HCT116 (cell line): Measurements from ENCODE around the gene GRIK2. TPM values are rescaled to one million over a fixed set of nuclear protein-coding genes. Genes with fewer than 3 reads are reported as not detected.

Source experiments
- ATAC-seq: fragments of 200-7000 bp; cut with Tn5 transposase; 2 replicates; pipeline ENCODE4 v1.9.1; 2020; ENCODE audit warnings: mild to moderate bottlenecking, moderate library complexity
- BruUV-seq: library from RNA; stranded (reverse); fragments of 400-500 nt; replicated peaks from 2 replicates; lab custom pipeline; 2021; lab: Mats Ljungman, UMichigan
- CTCF ChIA-PET: fragments of 300-600 bp; sonication (Branson Sonifier 250); formaldehyde crosslinking; loops from one replicate; lab custom pipeline; 2021; ENCODE audit warnings: antibody characterized with exemption; lab: Charles Lee
- POLR2A ChIA-PET: fragments of 300-600, 350-600 bp; sonication (Branson Sonifier 250); formaldehyde crosslinking; loops from one replicate; lab custom pipeline; 2021; ENCODE audit warnings: antibody characterized with exemption; lab: Charles Lee
- RAD21 ChIA-PET, 2 experiments: fragments of 300-600 bp; sonication (Branson Sonifier 250); formaldehyde crosslinking; loops; one replicate each; lab custom pipeline; 2023; ENCODE audit warnings: low total read pairs in 2 of 2; ENCODE audit not compliant: uncharacterized antibody in 2 of 2, unreplicated experiment in 2 of 2, low non-redundant PET in 1 of 2; lab: Charles Lee
- DNase-seq: peaks from one replicate; pipeline ENCODE4 v3.0.0-alpha.2; 2010; ENCODE audit warnings: low read depth, low spot score
- H2AFZ ChIP-seq: fragments of 200-600 bp; shearing (Covaris generic), sonication (generic); 2 replicates; pipeline ENCODE4 v1.6.1; 2017; ENCODE audit warnings: low read depth, mixed run types, mixed read lengths, antibody characterized with exemption, low read length; ENCODE audit not compliant: poor library complexity, severe bottlenecking
- H3K27ac ChIP-seq: 2 replicates; pipeline ENCODE4 v1.5.1; 2012; ENCODE audit warnings: low read depth, low read length
- H3K27me3 ChIP-seq: fragments of 200-600 bp; sonication (generic); 2 replicates; pipeline ENCODE4 v1.6.1; 2016; ENCODE audit warnings: mixed run types, low read length, mixed read lengths; ENCODE audit not compliant: insufficient read depth
- H3K36me3 ChIP-seq, 2 experiments: fragments of 200-500 bp in 1 of 2; fragments of 200-600 bp in 1 of 2; sonication (Bioruptor generic) in 1 of 2; sonication (generic) in 1 of 2; 2 replicates each; pipeline versions ENCODE4 v1.5.1 to v1.6.1; 2014 to 2016; ENCODE audit warnings: low read length in 2 of 2, inconsistent platforms in 1 of 2, mixed read lengths in 1 of 2, mixed run types in 1 of 2; ENCODE audit not compliant: insufficient read depth in 2 of 2, control insufficient read depth in 1 of 2
- H3K4me1 ChIP-seq, 2 experiments: fragments of 200-600 bp in 1 of 2; sonication (generic) in 1 of 2; 2 replicates each; pipeline versions ENCODE4 v1.5.1 to v1.6.1; 2012 to 2017; ENCODE audit warnings: low read length in 2 of 2, inconsistent platforms in 1 of 2, mild to moderate bottlenecking in 1 of 2, mixed read lengths in 1 of 2, mixed run types in 1 of 2, moderate library complexity in 1 of 2; ENCODE audit not compliant: insufficient read depth in 2 of 2, control insufficient read depth in 1 of 2
- H3K4me2 ChIP-seq: fragments of 200-600 bp; sonication (generic); 2 replicates; pipeline ENCODE4 v1.6.1; 2017; ENCODE audit warnings: mixed run types, low read length, mixed read lengths
- H3K4me3 ChIP-seq, 2 experiments: fragments of 200-600 bp in 1 of 2; sonication (generic) in 1 of 2; replicated peaks in 1 of 2; 2 replicates each; pipeline ENCODE4 v1.5.1; 2011 to 2016; ENCODE audit warnings: low read length in 2 of 2, control low read depth in 1 of 2, low read depth in 1 of 2, mild to moderate bottlenecking in 1 of 2, mixed read lengths in 1 of 2, mixed run types in 1 of 2
- H3K79me2 ChIP-seq: fragments of 200-600 bp; sonication (generic); 2 replicates; pipeline ENCODE4 v1.6.1; 2017; ENCODE audit warnings: mild to moderate bottlenecking, mixed run types, low read length, moderate library complexity, mixed read lengths; ENCODE audit not compliant: insufficient read depth
- H3K9ac ChIP-seq: fragments of 200-600 bp; sonication (generic); 2 replicates; pipeline ENCODE4 v1.6.1; 2016; ENCODE audit warnings: low read length, mixed read lengths
- H3K9me2 ChIP-seq: fragments of 200-600 bp; sonication (generic), shearing (Covaris generic); 2 replicates; pipeline ENCODE4 v1.6.1; 2017; ENCODE audit warnings: mixed run types, mild to moderate bottlenecking, moderate library complexity; ENCODE audit not compliant: insufficient read depth
- H3K9me3 ChIP-seq, 2 experiments: fragments of 200-500 bp in 1 of 2; fragments of 200-600 bp in 1 of 2; sonication (Bioruptor generic) in 1 of 2; sonication (generic) in 1 of 2; 2 replicates each; pipeline ENCODE4 v1.6.1; 2014 to 2017; ENCODE audit warnings: low read length in 2 of 2, mixed read lengths in 2 of 2, inconsistent platforms in 1 of 2, low read depth in 1 of 2, mild to moderate bottlenecking in 1 of 2, mixed run types in 1 of 2, moderate library complexity in 1 of 2; ENCODE audit not compliant: control insufficient read depth in 1 of 2, insufficient read depth in 1 of 2
- H4K20me1 ChIP-seq: fragments of 200-600 bp; sonication (generic), shearing (Covaris generic); 2 replicates; pipeline ENCODE4 v1.6.1; 2017; ENCODE audit warnings: mixed run types, mild to moderate bottlenecking, moderate library complexity; ENCODE audit not compliant: insufficient read depth
- CEBPB ChIP-seq: IDR thresholded peaks from 2 replicates; pipeline ENCODE4 v1.6.1; 2012; ENCODE audit warnings: low read depth
- EGR1 ChIP-seq: IDR thresholded peaks from 2 replicates; pipeline ENCODE4 v1.6.1; 2012; ENCODE audit warnings: low read depth
- ELF1 ChIP-seq: IDR thresholded peaks from 2 replicates; pipeline ENCODE4 v1.6.1; 2012; ENCODE audit warnings: low read depth, borderline replicate concordance
- EZH2 ChIP-seq: fragments of 200-600 bp; sonication (generic); IDR thresholded peaks from 2 replicates; pipeline ENCODE4 v1.6.1; 2017; ENCODE audit warnings: antibody characterized with exemption, mixed run types
- POLR2A ChIP-seq: IDR thresholded peaks from 2 replicates; pipeline ENCODE4 v1.7.0; 2011; ENCODE audit warnings: borderline replicate concordance; ENCODE audit not compliant: insufficient read depth, insufficient read length; ENCODE audit errors: extremely low read depth
- RAD21 ChIP-seq: IDR thresholded peaks from 2 replicates; pipeline ENCODE4 v1.6.1; 2012; ENCODE audit warnings: low read depth, mild to moderate bottlenecking
- SP1 ChIP-seq: IDR thresholded peaks from 2 replicates; pipeline ENCODE4 v1.6.1; 2012; ENCODE audit warnings: low read depth
- SRF ChIP-seq: IDR thresholded peaks from 2 replicates; pipeline ENCODE4 v1.6.1; 2012; ENCODE audit warnings: low read depth
- TCF7L2 ChIP-seq: IDR thresholded peaks from 2 replicates; pipeline ENCODE4 v1.7.0; 2011; ENCODE audit warnings: borderline replicate concordance, inconsistent platforms; ENCODE audit not compliant: insufficient read depth, insufficient read length; ENCODE audit errors: extremely low read depth
- YY1 ChIP-seq: IDR thresholded peaks from 2 replicates; pipeline ENCODE4 v1.6.1; 2011; ENCODE audit warnings: low read length, low read depth, moderate library complexity, mild to moderate bottlenecking; ENCODE audit not compliant: insufficient replicate concordance; ENCODE audit errors: extremely low read depth
- ZFX ChIP-seq: fragments of 450-650 bp; IDR thresholded peaks from 2 replicates; pipeline ENCODE4 v1.6.1; 2017
- ZNF274 ChIP-seq: fragments of 200-500 bp; sonication (Bioruptor generic); IDR thresholded peaks from 2 replicates; pipeline ENCODE4 v1.6.1; 2014; ENCODE audit warnings: mild to moderate bottlenecking, low read depth, low read length, inconsistent platforms
- intact Hi-C: fragments of 100-400 bp; cut with micrococcal nuclease; formaldehyde crosslinking; loops from 2 replicates; pipeline ENCODE4 v1.10.0; 2022
- total RNA-seq: library from RNA; stranded (reverse); gene quantifications from one replicate; pipeline ENCODE4 v1.2.1, GENCODE V29; 2021; ENCODE audit not compliant: unreplicated experiment
- TF ChIP-seq, protein P1 (sequence below), 3 experiments: fragments of 200-600 bp in 1 of 3; sonication (generic) in 1 of 3; IDR thresholded peaks in 2 of 3; conservative IDR thresholded peaks in 1 of 3; 2 replicates each; pipeline ENCODE4 v1.5.1; 2012 to 2017; ENCODE audit warnings: low read depth in 2 of 3, low read length in 2 of 3, antibody characterized with exemption in 1 of 3, borderline replicate concordance in 1 of 3, control low read depth in 1 of 3, mild to moderate bottlenecking in 1 of 3, mixed read lengths in 1 of 3, mixed run types in 1 of 3, moderate library complexity in 1 of 3; ENCODE audit not compliant: insufficient read depth in 1 of 3

Gene GRIK2
- total RNA-seq, 1 experiment from 2014 or later, result 0.64 TPM

DNA sequence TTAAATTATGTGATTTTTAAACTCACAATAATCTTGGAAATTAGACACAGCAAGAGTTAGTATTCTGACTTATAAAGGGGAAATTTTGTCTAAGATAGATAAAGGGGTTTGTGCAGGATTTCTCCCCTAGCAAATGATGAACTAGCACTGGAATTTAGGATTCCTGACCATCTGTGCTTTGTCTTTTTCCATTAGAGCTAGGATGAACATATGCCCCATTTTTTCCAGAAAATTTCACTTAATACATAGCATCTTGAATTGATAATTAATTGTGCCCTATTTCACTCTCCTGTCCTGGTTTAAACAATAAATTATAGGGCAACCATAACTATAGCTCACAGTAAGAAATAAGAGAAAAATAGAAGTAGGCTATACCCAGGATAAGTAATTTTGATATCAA lies 601.0 kb downstream of the GRIK2 start:
- H3K36me3 ChIP-seq, result no peaks in the 10 kb centered on the region
- no peaks in the 10 kb centered on the region for H3K9me2 ChIP-seq
- ATAC-seq, result no peak
- no peaks in the 10 kb centered on the region for H3K9me3 ChIP-seq
- POLR2A ChIA-PET, result no interaction called here
- peak overlapping the region; percentile 67 for H2AFZ ChIP-seq
- CTCF ChIA-PET, result no interaction called here
- no peaks in the 10 kb centered on the region for H3K27me3 ChIP-seq
- H3K79me2 ChIP-seq, result no peaks in the 10 kb centered on the region
- H3K27ac ChIP-seq, result no peak overlapping the region
- no peaks in the 10 kb centered on the region; the same call in 1 of the 2 replicates for H4K20me1 ChIP-seq
- no TSS peak for BruUV-seq
- intact Hi-C loops, result no loop called here
- no peak for DNase-seq
- RAD21 ChIA-PET, result no interaction called here
- no peak overlapping the region for H3K4me2 ChIP-seq
- H3K9ac ChIP-seq, result no peak overlapping the region
- no peaks in the 10 kb centered on the region for H3K4me1 ChIP-seq
- no peak overlapping the region for H3K4me3 ChIP-seq
- TF ChIP-seq, protein P1, sequence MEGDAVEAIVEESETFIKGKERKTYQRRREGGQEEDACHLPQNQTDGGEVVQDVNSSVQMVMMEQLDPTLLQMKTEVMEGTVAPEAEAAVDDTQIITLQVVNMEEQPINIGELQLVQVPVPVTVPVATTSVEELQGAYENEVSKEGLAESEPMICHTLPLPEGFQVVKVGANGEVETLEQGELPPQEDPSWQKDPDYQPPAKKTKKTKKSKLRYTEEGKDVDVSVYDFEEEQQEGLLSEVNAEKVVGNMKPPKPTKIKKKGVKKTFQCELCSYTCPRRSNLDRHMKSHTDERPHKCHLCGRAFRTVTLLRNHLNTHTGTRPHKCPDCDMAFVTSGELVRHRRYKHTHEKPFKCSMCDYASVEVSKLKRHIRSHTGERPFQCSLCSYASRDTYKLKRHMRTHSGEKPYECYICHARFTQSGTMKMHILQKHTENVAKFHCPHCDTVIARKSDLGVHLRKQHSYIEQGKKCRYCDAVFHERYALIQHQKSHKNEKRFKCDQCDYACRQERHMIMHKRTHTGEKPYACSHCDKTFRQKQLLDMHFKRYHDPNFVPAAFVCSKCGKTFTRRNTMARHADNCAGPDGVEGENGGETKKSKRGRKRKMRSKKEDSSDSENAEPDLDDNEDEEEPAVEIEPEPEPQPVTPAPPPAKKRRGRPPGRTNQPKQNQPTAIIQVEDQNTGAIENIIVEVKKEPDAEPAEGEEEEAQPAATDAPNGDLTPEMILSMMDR (IDR thresholded peaks at IDR 0.05 in 2 of 3, conservative IDR thresholded peaks at IDR 0.05 in 1 of 3; ENCODE audit: borderline replicate concordance in 1 of 3, insufficient read depth in 1 of 3, low read depth in 2 of 3, low read length in 2 of 3), result no peak
- TF ChIP-seq EGR1 (no peak), POLR2A (no peak), RAD21 (no peak), ELF1 (no peak)

DNA sequence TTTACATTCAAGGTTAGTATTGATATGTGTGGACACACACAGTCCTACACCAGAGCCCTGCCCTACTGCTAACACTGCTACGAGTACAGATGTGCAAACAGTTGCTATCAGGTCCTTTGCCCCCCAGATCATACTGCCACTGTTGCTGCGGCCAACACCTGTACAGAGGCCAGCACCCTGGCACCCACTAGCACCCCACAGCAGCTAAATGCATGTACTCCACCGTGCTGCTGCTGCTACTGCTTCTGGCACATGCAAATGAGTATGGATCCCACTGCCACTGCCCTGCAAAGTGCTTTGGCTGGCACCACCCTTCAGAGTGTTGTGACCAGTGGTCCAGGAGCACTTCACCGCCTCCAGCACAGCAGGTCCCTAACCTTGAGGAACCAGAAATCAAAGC lies 621.9 kb downstream of the GRIK2 start:
- no peaks in the 10 kb centered on the region for H3K9me3 ChIP-seq
- no peaks in the 10 kb centered on the region for H4K20me1 ChIP-seq
- no peaks in the 10 kb centered on the region for H3K27me3 ChIP-seq
- ChIA-PET POLR2A (no interaction called here), CTCF (no interaction called here), RAD21 (no interaction called here)
- no peak overlapping the region for H3K9ac ChIP-seq
- ATAC-seq, result no peak
- H3K27ac ChIP-seq, result no peak overlapping the region
- no peaks in the 10 kb centered on the region for H3K4me1 ChIP-seq
- no peaks in the 10 kb centered on the region for H3K79me2 ChIP-seq
- H2AFZ ChIP-seq, result no peak overlapping the region
- H3K4me3 ChIP-seq, result no peak overlapping the region
- H3K36me3 ChIP-seq, result no peaks in the 10 kb centered on the region
- H3K9me2 ChIP-seq, result no peaks in the 10 kb centered on the region
- BruUV-seq, result no TSS peak
- no peak overlapping the region for H3K4me2 ChIP-seq
- no peak for DNase-seq
- intact Hi-C loops, result no loop called here
- TF ChIP-seq SRF (no peak), ZNF274 (no peak), EZH2 (no peak), SP1 (no peak), YY1 (no peak), CEBPB (no peak), ZFX (no peak), TCF7L2 (no peak)
